ENCODE measurements around the gene ETNPPL.
A peak's percentile ranks its signal among the peaks of the same experiment; 100 is the strongest.
"Not testable (repeated sequence)": the region's sequence is repeated elsewhere in the genome, so short reads cannot be mapped to it uniquely, and the experiment has no call there.

Gene ETNPPL

GRCh38 chr4:108751321-108751720, 11.5 kb downstream of the ETNPPL start:
- no peak for DNase-seq

GRCh38 chr4:108749119-108749518, 13.7 kb downstream of the ETNPPL start:
- DNase-seq = no peak

GRCh38 chr4:108746511-108746910, 16.3 kb downstream of the ETNPPL start:
- peak in 1 of 6 experiments; percentile 7 for DNase-seq

GRCh38 chr4:108744307-108744706, 18.5 kb downstream of the ETNPPL start:
- DNase-seq = no peak

- no peak for DNase-seq
Observed at GRCh38 chr4:108742451-108743420, 20.1 kb downstream of the ETNPPL start.

GRCh38 chr4:108738003-108738706, 24.7 kb downstream of the ETNPPL start:
- DNase-seq = no peak

GRCh38 chr4:108731006-108731405, 31.8 kb downstream of the ETNPPL start:
- no peak for DNase-seq

GRCh38 chr4:108730579-108730978, 32.3 kb downstream of the ETNPPL start:
- DNase-seq = no peak

GRCh38 chr4:108729731-108730130, 33.1 kb downstream of the ETNPPL start:
- DNase-seq = no peak

GRCh38 chr4:108725457-108725856, 37.4 kb downstream of the ETNPPL start:
- DNase-seq = no peak

- no peak for DNase-seq
Observed at GRCh38 chr4:108717386-108717785, 45.5 kb downstream of the ETNPPL start.

- DNase-seq = no peak
Observed at GRCh38 chr4:108716340-108716739, 46.5 kb downstream of the ETNPPL start.

GRCh38 chr4:108714880-108715279, 48.0 kb downstream of the ETNPPL start:
- DNase-seq = no peak

GRCh38 chr4:108710578-108710977, 52.3 kb downstream of the ETNPPL start:
- not testable (repeated sequence) for DNase-seq

GRCh38 chr4:108709722-108710121, 53.1 kb downstream of the ETNPPL start:
- no peak for DNase-seq

- DNase-seq = no peak
Observed at GRCh38 chr4:108709234-108709633, 53.6 kb downstream of the ETNPPL start.

GRCh38 chr4:108706289-108706688, 56.6 kb downstream of the ETNPPL start:
- no peak for DNase-seq

GRCh38 chr4:108703966-108704365, 58.9 kb downstream of the ETNPPL start:
- no peak for DNase-seq

GRCh38 chr4:108703370-108703769, 59.5 kb downstream of the ETNPPL start:
- DNase-seq = no peak

GRCh38 chr4:108702960-108703359, 59.9 kb downstream of the ETNPPL start:
- DNase-seq = peak in 1 of 6 experiments; percentile 6

- DNase-seq = no peak
Observed at GRCh38 chr4:108700081-108700757, 62.6 kb downstream of the ETNPPL start.

GRCh38 chr4:108696160-108696559, 66.7 kb downstream of the ETNPPL start:
- DNase-seq = no peak

- DNase-seq = no peak
Observed at GRCh38 chr4:108695062-108695461, 67.8 kb downstream of the ETNPPL start.
